GM12875 (cell line): ENCODE data around the gene SLC12A4.

Source experiments
- H3K4me3 ChIP-seq: one replicate; pipeline ENCODE4 v1.5.1; 2011; ENCODE audit warnings: low read depth, low read length, control low read depth
- CTCF ChIP-seq: IDR thresholded peaks from 2 replicates; pipeline ENCODE4 v1.5.1; 2011; ENCODE audit warnings: low read depth, mild to moderate bottlenecking, control low read depth, inconsistent platforms, low read length, moderate library complexity, borderline replicate concordance; ENCODE audit not compliant: insufficient read depth

The SLC12A4 gene

DNA sequence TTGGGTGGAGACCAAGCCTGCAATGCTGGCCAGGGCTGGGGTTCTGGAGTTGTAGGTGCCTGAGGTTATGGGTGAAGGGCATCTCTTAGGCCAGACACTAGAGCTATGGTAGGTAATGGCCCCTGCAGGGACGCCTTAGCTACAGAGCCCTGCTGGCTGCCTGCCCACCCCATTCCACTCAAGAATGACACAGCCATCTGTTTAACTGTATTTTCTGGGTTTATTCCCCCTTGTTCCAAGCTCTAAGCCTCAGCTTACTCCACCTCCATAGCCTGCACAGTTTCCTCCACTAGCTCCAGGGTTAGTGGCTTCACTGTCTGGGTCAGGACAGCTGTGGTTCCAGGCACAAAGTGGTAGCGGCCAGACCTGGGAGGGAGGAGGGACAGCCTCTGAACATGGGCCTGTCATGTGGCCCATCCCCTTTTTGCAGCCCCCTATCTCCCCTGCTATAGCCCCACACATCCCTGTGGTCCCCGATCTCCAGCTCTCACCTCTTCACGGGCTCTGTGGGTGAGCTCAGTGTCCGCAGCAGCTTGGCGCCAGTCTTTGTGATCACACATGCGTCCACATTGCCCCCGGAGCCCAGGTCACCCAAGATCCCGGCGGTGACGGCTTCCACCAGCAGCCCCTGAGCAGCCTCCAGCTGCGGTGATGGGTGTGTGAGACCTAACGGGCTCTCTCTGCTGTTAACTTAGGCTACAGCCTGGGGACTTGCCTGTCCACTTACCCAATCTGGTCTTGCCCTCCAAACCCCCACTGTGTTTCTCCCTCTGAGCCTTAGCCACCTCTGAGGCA lies 33.9 kb downstream of the SLC12A4 start:
- TF ChIP-seq CTCF = no peak
- H3K4me3 ChIP-seq = no peak overlapping the region

DNA sequence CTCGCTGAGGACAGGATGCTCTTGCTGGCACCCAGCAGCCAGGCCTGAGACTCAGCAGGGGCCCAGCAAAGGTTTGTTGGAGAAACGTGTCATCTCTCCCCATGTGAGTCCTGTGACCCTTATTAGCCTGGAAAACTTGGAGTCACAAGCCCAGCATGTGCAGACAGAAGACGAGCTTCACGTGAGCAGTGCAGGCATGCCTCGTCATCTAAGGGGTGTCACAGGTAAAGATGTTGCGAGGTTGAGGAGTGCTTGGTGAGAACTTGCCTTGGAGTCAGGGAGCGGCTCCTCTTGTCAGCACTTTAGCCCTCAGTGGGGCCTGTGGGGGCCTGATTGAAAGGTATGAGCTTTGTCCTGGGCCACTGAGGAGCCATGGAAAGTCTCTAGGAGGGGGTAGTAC lies 34.6 kb downstream of the SLC12A4 start:
- no peak for TF ChIP-seq CTCF
- no peak overlapping the region for H3K4me3 ChIP-seq

DNA sequence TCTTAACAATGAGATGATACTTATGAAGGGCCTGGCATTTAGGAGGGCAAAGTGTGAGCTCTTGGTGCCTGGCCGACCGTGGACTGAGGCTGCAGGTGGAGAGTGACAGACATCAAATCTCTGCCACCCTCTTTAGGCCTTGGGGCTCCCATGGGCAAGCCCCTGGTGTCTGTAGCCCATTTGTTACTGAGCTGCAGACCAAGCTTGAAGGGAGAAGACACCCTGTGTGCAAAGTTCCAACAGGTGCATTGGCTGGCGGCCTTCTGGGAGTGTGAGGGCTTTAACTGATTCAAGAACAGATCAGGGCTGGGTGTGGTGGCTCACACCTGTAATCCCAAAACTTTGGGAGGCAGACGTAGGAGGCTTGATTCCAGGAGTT lies 36.0 kb downstream of the SLC12A4 start:
- TF ChIP-seq CTCF = no peak
- H3K4me3 ChIP-seq = no peak overlapping the region

DNA sequence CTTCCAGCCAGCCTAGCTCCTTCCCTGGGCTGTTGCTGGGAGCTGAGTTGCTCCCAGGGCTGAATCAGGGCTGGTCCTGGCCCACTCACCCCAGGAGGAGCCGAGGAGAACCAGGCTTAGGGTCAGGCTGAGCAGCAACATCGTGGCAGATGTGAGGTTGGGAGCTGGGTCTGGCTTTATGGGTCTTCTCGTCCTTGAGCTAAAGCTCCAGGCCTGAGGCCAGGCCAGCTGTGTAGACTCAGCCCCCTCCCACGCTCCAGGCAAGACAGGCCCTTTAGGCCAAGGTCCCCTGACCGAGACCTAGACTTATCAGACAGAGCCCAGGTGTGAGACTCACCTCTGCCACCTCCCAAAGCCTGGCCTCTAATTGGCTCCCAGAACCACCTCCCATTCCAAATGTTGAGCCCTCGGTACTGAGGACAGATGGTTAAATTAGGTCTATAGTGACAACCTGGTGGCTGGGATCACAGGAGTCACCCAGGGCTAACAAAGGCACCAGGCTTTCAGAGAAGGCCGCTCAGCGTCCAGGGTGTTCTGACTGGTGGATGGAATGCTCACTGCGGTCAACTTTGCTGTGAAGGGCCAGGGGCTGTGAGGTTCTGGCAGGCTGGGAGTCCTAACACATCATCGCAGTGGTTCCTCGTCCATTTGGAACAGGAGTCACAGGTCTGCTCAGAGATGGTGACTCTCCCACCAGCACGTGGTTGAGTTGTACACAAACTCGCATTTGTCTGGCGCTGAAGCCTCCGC lies 36.5 kb downstream of the SLC12A4 start, which contains the start of gene CTRL:
Gene CTRL, minus strand, starts transcription at position 151 of the 750 bp plus-strand sequence. Its CDS starts 10 bp downstream, at position 141.
- no peak for TF ChIP-seq CTCF
- no peak within 1 kb of the TSS for H3K4me3 ChIP-seq

GRCh38 chr16:67930678-67931211 lies 37.7 kb downstream of the SLC12A4 start:
- no peak overlapping the region for H3K4me3 ChIP-seq
- no peak for TF ChIP-seq CTCF

- TF ChIP-seq CTCF = no peak
- no peak overlapping the region for H3K4me3 ChIP-seq
Observed at GRCh38 chr16:67930191-67930590, 38.2 kb downstream of the SLC12A4 start.
